Progenitor cell of endocrine pancreas (in vitro differentiated cells): ENCODE measurements around the gene NRBF2. TPM values are rescaled to one million over a fixed set of nuclear protein-coding genes. Genes with fewer than 3 reads are reported as not detected.

Source experiments
- DNase-seq: peaks from one replicate; pipeline ENCODE4 v3.0.0; 2021; ENCODE audit warnings: low spot score; ENCODE audit not compliant: unreplicated experiment
- H3K27ac Mint-ChIP-seq: 2 replicates; pipeline ENCODE4 v1.8.0; 2021; ENCODE audit warnings: mild to moderate bottlenecking, moderate library complexity, mixed read lengths
- H3K27me3 Mint-ChIP-seq: 2 replicates; pipeline ENCODE4 v1.8.0; 2021; ENCODE audit warnings: mixed read lengths
- H3K36me3 Mint-ChIP-seq: 2 replicates; pipeline ENCODE4 v1.8.0; 2022; ENCODE audit warnings: mixed read lengths; ENCODE audit not compliant: insufficient read depth
- H3K4me1 Mint-ChIP-seq: 2 replicates; pipeline ENCODE4 v1.8.0; 2021; ENCODE audit warnings: low read depth, mixed read lengths
- H3K4me3 Mint-ChIP-seq: 2 replicates; pipeline ENCODE4 v1.8.0; 2021; ENCODE audit warnings: low read depth, mild to moderate bottlenecking, moderate library complexity, mixed read lengths
- H3K9me3 Mint-ChIP-seq: 2 replicates; pipeline ENCODE4 v1.8.0; 2021; ENCODE audit warnings: low read depth, mixed read lengths
- CTCF ChIP-seq: fragments of 200-600 bp; sonication (generic); IDR thresholded peaks from one replicate; pipeline ENCODE4 v1.5.0; 2021; ENCODE audit warnings: antibody characterized with exemption, mild to moderate bottlenecking; ENCODE audit not compliant: unreplicated experiment
- total RNA-seq: library from RNA; stranded (reverse); gene quantifications from 2 replicates; pipeline ENCODE4 v1.2.1, GENCODE V29; 2021

Gene NRBF2
- total RNA-seq, 1 donor from 2014 or later: 20.3 TPM

- no peaks in the 10 kb centered on the region for H3K27me3 Mint-ChIP-seq
- peak; percentile 75 for TF ChIP-seq CTCF
- DNase-seq: no peak
- no peak overlapping the region for H3K27ac Mint-ChIP-seq
- H3K4me1 Mint-ChIP-seq: peaks cover 21% of the 10 kb centered on the region
- no peaks in the 10 kb centered on the region for H3K9me3 Mint-ChIP-seq
- H3K4me3 Mint-ChIP-seq: no peak overlapping the region
- peaks cover 14% of the 10 kb centered on the region for H3K36me3 Mint-ChIP-seq
Observed at GRCh38 chr10:63166742-63167258, 33.7 kb downstream of the NRBF2 start.

- Mint-ChIP-seq H3K27me3 (no peaks in the 10 kb centered on the region), H3K36me3 (peaks cover 27% of the 10 kb centered on the region), H3K27ac (peak overlapping the region; percentile 46), H3K4me1 (peaks cover 21% of the 10 kb centered on the region), H3K9me3 (no peaks in the 10 kb centered on the region), H3K4me3 (peak overlapping the region; percentile 7)
- no peak for DNase-seq
- no peak for TF ChIP-seq CTCF
Observed at GRCh38 chr10:63168821-63169462, 35.8 kb downstream of the NRBF2 start.

- no peak overlapping the region for H3K27ac Mint-ChIP-seq
- no peak for TF ChIP-seq CTCF
- no peaks in the 10 kb centered on the region for H3K27me3 Mint-ChIP-seq
- H3K4me3 Mint-ChIP-seq: no peak overlapping the region
- no peaks in the 10 kb centered on the region for H3K9me3 Mint-ChIP-seq
- H3K4me1 Mint-ChIP-seq: peaks cover 21% of the 10 kb centered on the region
- no peak for DNase-seq
- peaks cover 29% of the 10 kb centered on the region for H3K36me3 Mint-ChIP-seq
Observed at GRCh38 chr10:63169624-63170023, 36.5 kb downstream of the NRBF2 start.

GRCh38 chr10:63171255-63171855 is 38.2 kb downstream of the NRBF2 start:
- peaks cover 31% of the 10 kb centered on the region for H3K36me3 Mint-ChIP-seq
- no peak for TF ChIP-seq CTCF
- H3K4me1 Mint-ChIP-seq: peaks cover 21% of the 10 kb centered on the region
- no peaks in the 10 kb centered on the region for H3K27me3 Mint-ChIP-seq
- no peaks in the 10 kb centered on the region for H3K9me3 Mint-ChIP-seq
- H3K27ac Mint-ChIP-seq: no peak overlapping the region
- H3K4me3 Mint-ChIP-seq: no peak overlapping the region
- no peak for DNase-seq

GRCh38 chr10:63171926-63172325 is 38.8 kb downstream of the NRBF2 start:
- peaks cover 34% of the 10 kb centered on the region for H3K36me3 Mint-ChIP-seq
- no peaks in the 10 kb centered on the region for H3K27me3 Mint-ChIP-seq
- DNase-seq: no peak
- no peak for TF ChIP-seq CTCF
- H3K27ac Mint-ChIP-seq: no peak overlapping the region
- H3K9me3 Mint-ChIP-seq: no peaks in the 10 kb centered on the region
- H3K4me1 Mint-ChIP-seq: peaks cover 21% of the 10 kb centered on the region
- H3K4me3 Mint-ChIP-seq: no peak overlapping the region
